OCI-LY7 (cell line): ENCODE data around the gene SCAF1.

Experiments used
- EZH2phosphoT487 ChIP-seq: fragments of 200-600 bp; sonication (generic); IDR thresholded peaks from 2 replicates; pipeline ENCODE4 v1.6.1; 2018; ENCODE audit warnings: low read depth, borderline replicate concordance, mild to moderate bottlenecking, mixed run types, antibody characterized with exemption, low read length, moderate library complexity, mixed read lengths
- TF ChIP-seq, protein P1 (sequence below): fragments of 200-600 bp; sonication (generic); conservative IDR thresholded peaks from 2 replicates; pipeline ENCODE4 v1.5.1; 2014; ENCODE audit warnings: mild to moderate bottlenecking, antibody characterized with exemption, low read length, moderate library complexity, mixed read lengths

DNA sequence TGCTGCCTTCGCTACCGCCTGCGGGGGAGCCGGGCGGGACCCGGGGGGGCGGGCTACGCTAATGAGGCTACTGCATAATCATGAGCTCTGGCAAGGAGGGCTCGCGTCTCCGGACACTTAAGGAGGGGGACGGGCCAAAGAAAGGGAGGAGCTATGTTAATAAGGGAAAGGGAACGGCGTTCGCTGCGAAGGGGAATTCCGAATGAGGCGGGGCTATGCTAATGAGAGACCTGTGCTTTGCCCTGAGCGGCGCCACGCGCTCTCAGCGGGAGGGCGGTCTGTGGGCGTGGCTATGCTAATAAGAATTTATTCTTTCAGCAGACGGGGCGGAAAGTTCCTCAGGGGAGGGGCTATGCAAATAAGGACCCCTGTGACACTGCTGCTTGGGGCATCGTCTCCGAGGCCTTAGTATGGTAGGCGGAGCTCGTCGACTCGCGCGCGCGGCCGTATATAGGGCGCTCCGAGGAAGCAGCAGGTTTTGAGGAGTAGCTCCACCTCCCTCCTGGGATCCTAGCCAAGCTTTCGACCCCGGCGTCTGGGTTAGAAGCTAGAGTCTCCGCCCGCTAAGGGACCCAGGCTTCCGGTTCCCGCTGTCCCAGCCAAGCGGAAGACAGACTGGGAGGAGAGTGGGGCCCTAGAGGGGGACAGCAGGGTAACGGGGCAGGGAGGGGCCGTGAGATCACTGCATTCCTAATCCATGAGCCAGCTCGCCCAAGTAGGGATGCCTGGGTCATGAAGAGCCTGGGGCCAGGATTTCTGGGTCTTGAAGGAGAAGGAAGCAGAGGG is 1.7 kb upstream of the SCAF1 start, which contains the start of gene RRAS:
- TF ChIP-seq, protein P1, sequence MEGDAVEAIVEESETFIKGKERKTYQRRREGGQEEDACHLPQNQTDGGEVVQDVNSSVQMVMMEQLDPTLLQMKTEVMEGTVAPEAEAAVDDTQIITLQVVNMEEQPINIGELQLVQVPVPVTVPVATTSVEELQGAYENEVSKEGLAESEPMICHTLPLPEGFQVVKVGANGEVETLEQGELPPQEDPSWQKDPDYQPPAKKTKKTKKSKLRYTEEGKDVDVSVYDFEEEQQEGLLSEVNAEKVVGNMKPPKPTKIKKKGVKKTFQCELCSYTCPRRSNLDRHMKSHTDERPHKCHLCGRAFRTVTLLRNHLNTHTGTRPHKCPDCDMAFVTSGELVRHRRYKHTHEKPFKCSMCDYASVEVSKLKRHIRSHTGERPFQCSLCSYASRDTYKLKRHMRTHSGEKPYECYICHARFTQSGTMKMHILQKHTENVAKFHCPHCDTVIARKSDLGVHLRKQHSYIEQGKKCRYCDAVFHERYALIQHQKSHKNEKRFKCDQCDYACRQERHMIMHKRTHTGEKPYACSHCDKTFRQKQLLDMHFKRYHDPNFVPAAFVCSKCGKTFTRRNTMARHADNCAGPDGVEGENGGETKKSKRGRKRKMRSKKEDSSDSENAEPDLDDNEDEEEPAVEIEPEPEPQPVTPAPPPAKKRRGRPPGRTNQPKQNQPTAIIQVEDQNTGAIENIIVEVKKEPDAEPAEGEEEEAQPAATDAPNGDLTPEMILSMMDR = no peak
- TF ChIP-seq EZH2phosphoT487 = no peak
